ENCODE data around the gene GNAS-AS1.

Gene GNAS-AS1

GRCh38 chr20:58868795-58869194 is 18.1 kb upstream of the GNAS-AS1 start:
- no peak for DNase-seq
- H3K4me3 ChIP-seq = no peak overlapping the region
- no peaks in the 10 kb centered on the region for H3K9me3 ChIP-seq
- no peak overlapping the region for H3K27ac ChIP-seq
- TF ChIP-seq CTCF (IDR thresholded peaks at IDR 0.05) = no peak
- no peaks in the 10 kb centered on the region for H3K4me1 ChIP-seq
- H3K27me3 ChIP-seq = peaks cover 0 to 12% of the 10 kb centered on the region in 2 donors
- intact Hi-C loops (cut with DNase I; ENCODE audit: low total_unique reads) = no loop called here
- no peaks in the 10 kb centered on the region for H3K36me3 ChIP-seq

- intact Hi-C loops (cut with DNase I; ENCODE audit: low total_unique reads) = no loop called here
- no peak overlapping the region for H3K4me3 ChIP-seq
Observed at GRCh38 chr20:58867211-58867610, 16.5 kb upstream of the GNAS-AS1 start.

GRCh38 chr20:58865843-58866242 is 15.1 kb upstream of the GNAS-AS1 start:
- Histone ChIP-seq H3K4me3 (no peak overlapping the region), H3K4me1 (no peaks in the 10 kb centered on the region), H3K27ac (no peak overlapping the region), H3K36me3 (no peaks in the 10 kb centered on the region), H3K9me3 (no peaks in the 10 kb centered on the region), H3K27me3 (peaks cover 0 to 23% of the 10 kb centered on the region in 2 donors)
- intact Hi-C loops (cut with DNase I; ENCODE audit: low total_unique reads) = no loop called here
- TF ChIP-seq CTCF (IDR thresholded peaks at IDR 0.05) = no peak
- no peak for DNase-seq

More at GRCh38 chr20:58867211-58867610, 16.5 kb upstream of the GNAS-AS1 start:
- no peaks in the 10 kb centered on the region for H3K36me3 ChIP-seq
- H3K27ac ChIP-seq = no peak overlapping the region
- no peak for DNase-seq
- no peaks in the 10 kb centered on the region for H3K9me3 ChIP-seq
- H3K4me1 ChIP-seq = no peaks in the 10 kb centered on the region
- peaks cover 0 to 15% of the 10 kb centered on the region in 2 donors for H3K27me3 ChIP-seq
- no peak for TF ChIP-seq CTCF (IDR thresholded peaks at IDR 0.05)

- no peak overlapping the region for H3K27ac ChIP-seq
- no peaks in the 10 kb centered on the region for H3K4me1 ChIP-seq
- peaks cover 0 to 23% of the 10 kb centered on the region in 2 donors for H3K27me3 ChIP-seq
- no peak for DNase-seq
- H3K36me3 ChIP-seq = no peaks in the 10 kb centered on the region
- no peaks in the 10 kb centered on the region for H3K9me3 ChIP-seq
- no peak overlapping the region for H3K4me3 ChIP-seq
- no peak for TF ChIP-seq CTCF (IDR thresholded peaks at IDR 0.05)
- intact Hi-C loops (cut with DNase I; ENCODE audit: low total_unique reads) = no loop called here
Observed at GRCh38 chr20:58864346-58864745, 13.6 kb upstream of the GNAS-AS1 start.

GRCh38 chr20:58863044-58863790 is 12.5 kb upstream of the GNAS-AS1 start:
- Histone ChIP-seq H3K27me3 (peaks cover 0 to 23% of the 10 kb centered on the region in 2 donors), H3K36me3 (no peaks in the 10 kb centered on the region), H3K9me3 (no peaks in the 10 kb centered on the region), H3K4me3 (no peak overlapping the region), H3K27ac (no peak overlapping the region), H3K4me1 (no peaks in the 10 kb centered on the region)
- intact Hi-C loops (cut with DNase I; ENCODE audit: low total_unique reads) = no loop called here
- no peak for DNase-seq
- TF ChIP-seq CTCF (IDR thresholded peaks at IDR 0.05) = no peak
